NCI-H69 (cell line): Measurements from ENCODE around the gene FIBCD1.
A peak's percentile ranks its signal among the peaks of the same experiment; 100 is the strongest.

Experiments used
- DNase-seq: peaks from one replicate; lab custom pipeline; 2025; lab: John Stamatoyannopoulos, UW

Gene FIBCD1

DNA sequence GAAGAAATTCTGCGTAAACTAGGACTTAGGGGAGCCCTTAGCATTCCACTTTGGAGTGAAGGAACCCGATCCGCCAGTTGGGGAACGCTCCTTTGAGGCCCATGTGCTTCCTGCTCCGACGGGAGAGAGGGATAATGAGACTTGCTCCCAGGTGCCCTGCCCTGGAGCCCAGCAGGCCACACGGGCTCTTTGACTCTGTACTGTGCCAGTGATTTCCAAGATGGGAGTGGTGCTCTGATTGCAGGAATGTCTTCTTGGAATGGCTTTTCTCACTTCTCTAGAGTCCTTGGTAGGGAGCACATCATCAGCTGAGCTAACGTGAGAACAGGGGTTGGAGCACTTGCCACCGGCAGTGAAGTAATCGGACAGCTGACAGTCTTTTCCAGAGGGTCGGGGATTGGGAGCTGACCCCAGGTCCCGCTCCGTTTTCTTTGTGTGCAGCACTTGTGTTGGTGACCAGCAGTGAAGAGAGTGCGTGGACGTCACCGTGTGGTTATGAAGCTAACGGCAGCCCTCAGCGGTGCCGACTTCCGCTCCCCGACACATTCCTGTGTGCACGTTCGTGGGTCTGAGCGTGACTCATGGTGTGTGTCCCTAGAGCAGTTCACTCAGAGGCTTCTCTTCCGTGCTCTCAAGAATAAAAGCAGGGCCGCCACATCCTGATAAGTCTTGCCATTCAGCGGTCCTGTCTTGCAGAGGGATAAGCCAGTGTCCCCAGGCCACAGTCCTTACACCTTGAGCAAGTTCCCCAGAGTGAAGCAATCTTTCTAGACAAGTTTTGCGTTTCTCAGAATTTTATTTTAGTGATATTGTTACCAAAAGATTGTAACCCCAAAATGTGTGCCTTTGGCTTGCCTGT lies 78.4 kb downstream of the FIBCD1 start:
- no peak for DNase-seq

DNA sequence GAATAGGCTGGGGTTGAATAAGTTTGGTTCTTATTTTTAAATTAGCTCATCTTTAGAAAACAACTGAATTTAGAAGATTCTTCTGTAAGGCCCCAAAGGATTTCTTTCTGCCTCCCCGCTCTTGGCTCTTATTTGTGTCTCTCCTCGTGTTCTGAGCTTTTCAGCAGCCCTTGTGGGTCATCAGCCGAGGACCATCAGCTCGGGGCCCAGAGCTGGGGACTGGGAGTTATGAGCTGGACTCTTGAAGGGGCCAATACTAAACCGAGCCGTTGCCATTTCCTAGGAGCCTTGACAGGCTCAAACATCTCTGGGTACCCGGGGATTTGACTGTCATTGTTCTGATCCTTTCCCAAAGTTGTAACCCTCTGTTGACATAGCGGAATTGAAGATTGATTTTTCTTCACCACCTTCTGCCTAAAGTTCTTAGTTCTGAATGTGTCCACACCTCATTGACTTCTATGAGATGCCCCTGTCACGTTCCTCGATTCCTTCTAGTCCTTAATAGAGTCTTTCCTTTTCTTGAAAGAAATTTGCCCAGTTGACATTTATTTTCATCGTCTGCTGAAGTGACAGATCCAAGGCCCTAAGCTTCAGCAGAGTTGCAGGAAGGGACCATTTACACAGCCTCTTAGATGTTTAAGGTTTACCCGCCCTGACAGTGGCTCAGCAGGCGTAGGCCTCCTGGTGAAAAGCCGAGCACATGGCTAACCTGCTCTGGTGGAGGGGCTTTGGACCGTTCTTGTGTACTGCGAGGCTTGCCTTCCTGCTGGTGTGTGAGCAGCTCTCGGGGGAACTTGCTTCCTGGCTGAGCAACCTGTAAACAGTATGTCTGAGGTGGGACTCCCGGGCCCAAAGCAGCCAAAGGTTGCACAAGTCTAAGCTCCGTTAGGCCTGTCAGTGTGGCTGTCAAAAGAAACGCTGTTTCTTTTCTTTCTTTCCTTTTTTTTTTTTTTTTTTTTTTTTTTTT lies 80.0 kb downstream of the FIBCD1 start:
- no peak for DNase-seq

GRCh38 chr9:130857864-130858738 lies 80.9 kb downstream of the FIBCD1 start:
- peak; percentile 77 for DNase-seq

DNA sequence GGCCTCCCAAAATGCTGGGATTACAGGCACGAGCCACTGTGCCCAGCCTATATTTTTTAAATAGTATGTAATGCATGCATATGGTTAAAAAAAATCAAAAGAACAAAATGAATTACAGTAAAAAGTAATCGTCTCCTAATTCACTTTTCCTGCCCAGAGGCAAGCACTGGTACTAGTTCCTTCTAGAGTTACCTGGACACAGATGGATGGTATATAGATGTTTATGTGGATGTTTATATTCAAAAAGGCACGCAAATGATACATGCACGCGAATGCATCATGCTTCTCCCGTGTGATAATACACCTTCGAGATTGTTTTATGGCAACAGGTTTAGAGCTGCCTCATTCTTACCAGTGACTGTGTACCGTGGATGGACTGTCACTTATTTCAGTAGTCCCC lies 82.6 kb downstream of the FIBCD1 start:
- no peak for DNase-seq

DNA sequence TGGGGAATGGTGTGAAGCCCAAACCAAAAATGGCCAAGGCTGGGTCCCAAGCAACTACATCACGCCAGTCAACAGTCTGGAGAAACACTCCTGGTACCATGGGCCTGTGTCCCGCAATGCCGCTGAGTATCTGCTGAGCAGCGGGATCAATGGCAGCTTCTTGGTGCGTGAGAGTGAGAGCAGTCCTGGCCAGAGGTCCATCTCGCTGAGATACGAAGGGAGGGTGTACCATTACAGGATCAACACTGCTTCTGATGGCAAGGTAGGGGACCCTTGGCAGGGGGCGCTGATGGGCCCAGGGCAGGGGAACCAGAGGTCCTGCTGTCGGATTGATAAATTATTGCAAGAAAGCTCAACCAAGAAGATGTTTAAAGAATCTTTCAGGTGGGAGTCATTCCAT lies 84.2 kb downstream of the FIBCD1 start:
- DNase-seq: no peak

DNA sequence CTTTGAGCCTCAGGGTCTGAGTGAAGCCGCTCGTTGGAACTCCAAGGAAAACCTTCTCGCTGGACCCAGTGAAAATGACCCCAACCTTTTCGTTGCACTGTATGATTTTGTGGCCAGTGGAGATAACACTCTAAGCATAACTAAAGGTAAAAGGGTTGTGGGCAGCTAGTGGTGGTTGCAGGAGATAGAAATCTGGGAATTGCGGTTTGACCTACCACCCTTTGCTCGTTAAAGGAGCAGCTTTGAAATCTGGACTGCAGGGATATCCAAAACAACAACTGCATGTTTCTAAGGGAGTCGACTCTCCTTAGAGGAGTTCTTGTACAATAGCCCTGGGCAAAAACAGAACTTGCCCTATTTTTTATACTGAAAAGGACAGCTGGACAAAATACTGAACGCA lies 85.0 kb downstream of the FIBCD1 start:
- DNase-seq: no peak

- DNase-seq: no peak
These were observed 86.2 kb downstream of the FIBCD1 start for GRCh38 chr9:130852801-130853200.
